Measurements from ENCODE around the gene SDR42E2.
"Not testable (repeated sequence)": the region's sequence is repeated elsewhere in the genome, so short reads cannot be mapped to it uniquely, and the experiment has no call there.

Gene SDR42E2

DNA sequence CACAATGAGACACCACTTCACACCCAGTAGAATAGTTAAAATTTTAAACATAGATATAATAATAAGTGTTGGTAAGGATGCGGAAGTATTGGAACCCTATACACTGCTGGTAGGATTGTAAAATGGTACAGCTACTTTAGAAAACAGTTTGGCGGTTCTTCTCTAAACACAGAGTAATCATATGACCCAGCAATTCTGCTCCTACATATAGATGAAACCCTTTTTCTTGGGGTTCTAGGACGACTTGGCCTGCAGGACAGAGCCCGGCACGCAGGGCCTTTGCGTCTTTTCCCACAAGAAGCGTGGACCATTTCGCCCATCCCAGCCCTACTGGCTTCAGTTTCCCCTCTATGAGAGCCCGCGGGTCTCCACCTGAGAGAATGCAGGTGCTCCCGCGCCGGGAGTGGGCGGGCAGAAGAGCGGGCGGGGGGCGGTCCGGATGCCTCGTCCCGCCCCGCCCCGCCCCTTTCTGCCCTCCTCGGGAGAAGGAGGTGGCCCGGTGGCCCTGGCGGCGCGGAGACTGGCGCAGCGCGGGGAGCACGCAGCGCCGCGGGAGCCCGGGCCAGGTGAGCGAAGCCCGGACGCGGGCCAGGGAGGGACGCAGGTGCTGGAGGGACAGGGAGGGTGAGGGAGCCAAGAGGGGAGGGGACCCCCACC lies at the start of gene SDR42E2:
SDR42E2 (plus strand) TSS at position 508 of the 657 bp plus-strand sequence. CDS start 3,077 bp downstream, outside the sequence.
- DNase-seq = no peak

DNA sequence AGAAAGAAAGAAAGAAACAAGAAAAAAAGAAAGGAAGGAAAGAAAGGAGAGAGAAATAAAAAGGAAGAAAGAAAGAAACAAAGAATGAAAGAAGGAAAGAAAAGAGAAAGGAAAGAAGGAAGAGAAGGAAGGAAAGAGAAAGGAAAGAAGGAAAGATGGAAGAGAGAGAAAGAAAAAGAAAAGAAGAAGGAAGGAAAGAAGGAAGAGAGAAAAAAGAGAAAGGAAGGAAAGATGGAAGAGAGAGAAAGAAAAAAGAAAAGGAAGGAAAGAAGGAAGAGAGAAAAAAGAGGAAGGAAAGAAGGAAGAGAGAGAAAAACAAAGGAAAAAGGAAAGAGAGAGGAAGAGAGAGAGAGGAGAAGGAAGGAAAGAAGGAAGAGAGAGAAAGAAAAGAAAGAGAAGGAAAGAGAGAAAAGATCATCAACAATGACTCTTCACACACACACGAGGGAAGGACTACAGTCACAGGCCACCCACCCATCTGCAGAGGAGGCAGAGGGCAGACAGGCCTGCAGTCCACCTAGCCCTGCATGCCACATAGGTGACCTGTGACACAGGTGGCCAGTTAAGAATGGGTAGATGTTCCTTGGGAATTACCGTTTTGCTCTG lies 46.1 kb upstream of the SDR42E2 start:
- DNase-seq = no peak

DNA sequence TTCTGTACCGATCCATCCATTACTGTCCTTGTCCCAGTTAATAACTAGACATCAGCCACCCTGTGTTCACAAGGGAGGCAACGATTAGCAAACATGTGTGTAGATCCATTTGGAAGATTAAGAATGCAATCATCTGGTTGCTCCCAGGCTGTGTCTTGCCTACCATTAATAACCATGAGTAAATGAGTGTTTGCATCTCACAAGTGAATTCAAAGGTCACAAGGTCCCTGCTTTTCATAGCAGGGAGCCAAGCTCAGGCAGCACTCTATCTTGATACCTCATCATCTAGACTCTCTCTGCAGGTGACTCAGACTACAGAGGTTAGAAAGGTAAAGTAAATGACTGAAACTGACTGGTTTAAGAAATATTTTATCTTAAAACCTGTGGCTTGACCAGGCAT lies 44.7 kb upstream of the SDR42E2 start:
- no peak for DNase-seq

DNA sequence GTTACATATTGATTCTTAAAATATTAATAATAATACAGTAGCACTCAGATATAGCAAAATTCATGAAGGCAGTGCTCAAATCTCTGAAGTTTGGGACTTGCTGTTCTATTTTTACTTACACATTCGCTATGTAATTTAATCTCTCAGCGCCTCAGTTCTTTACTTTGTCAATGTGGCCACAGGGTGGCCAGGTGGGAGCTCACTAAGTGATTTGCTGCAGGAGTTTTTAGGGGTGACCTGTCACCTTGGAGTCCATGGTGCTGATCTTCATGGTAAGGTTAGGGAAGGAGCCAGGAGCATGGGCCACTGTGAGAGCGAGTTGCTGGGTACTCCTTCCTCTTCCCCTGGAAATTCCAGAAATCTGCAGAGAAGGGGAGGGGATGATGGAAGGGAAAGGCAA lies 41.9 kb upstream of the SDR42E2 start:
- DNase-seq = no peak

DNA sequence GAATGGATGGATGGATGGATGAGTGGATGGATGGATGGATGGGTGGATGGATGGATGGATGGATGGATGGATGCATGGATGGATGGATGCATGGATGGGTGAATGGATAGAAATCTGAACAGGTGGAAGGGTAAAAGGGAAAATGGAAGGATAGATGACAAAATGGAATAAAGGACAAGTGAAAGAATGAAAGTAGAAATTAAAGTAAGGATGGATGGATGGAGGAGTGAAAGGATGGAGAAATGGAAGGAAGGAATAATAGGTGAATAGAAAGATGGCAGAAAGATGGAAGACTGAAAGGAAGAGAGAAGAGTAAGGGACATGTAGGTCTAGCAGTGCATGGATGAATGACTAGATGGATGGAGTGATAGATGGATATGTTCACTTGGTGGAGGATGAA lies 40.1 kb upstream of the SDR42E2 start:
- DNase-seq = no peak

DNA sequence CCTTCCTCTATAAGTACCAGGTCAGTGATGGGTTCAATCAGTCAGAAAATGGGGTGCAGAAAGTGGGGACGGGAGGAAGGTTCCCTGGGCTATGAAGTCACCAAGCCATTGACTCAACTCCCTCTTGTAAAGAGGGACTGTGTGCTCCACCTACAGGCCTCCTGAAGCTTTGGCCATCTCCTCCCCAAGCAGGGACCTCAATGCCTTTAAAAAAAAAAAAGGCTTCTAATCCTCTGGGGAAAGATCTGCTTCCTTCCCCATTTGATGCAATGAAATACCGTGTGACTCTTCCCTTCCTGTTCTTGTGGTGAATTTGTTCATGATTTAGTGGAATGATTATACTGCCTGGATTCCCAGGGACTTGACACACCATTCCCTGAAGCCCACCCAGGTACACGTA lies 39.2 kb upstream of the SDR42E2 start:
- peak; percentile 43 for DNase-seq

DNA sequence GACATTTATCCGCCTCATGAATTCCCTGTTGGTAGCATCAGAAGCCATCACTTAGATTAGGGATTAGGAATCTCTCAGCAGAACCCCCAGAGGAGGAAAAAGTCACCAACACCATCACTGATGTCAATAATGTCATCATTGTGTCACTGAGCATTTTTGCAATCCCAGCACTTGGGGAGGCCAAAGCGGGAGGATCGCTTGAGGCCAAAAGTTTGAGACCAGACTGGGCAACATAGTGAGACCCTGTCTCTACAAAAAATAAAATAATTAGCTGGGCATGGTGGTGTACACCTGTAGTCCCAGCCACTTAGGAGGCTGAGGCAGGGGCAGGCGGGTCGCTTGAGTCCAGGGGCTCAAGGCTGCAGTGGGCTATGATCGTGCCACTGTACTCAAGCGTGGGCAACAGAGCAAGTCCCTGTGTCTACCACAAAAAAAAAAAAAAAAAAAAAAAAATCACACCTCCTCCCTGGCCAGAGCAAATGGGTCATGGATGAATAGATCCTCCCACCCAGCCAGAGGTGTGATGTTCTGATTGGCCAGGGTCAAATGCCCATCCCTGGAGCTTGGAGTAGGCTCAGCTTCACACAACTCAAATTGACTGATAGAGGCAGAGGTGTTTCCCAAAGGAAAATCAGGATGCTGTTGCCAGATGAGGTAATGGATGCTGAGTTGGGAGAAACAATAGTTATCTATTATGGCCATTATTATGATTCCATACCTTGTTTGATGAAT lies 38.4 kb upstream of the SDR42E2 start:
- DNase-seq = no peak

DNA sequence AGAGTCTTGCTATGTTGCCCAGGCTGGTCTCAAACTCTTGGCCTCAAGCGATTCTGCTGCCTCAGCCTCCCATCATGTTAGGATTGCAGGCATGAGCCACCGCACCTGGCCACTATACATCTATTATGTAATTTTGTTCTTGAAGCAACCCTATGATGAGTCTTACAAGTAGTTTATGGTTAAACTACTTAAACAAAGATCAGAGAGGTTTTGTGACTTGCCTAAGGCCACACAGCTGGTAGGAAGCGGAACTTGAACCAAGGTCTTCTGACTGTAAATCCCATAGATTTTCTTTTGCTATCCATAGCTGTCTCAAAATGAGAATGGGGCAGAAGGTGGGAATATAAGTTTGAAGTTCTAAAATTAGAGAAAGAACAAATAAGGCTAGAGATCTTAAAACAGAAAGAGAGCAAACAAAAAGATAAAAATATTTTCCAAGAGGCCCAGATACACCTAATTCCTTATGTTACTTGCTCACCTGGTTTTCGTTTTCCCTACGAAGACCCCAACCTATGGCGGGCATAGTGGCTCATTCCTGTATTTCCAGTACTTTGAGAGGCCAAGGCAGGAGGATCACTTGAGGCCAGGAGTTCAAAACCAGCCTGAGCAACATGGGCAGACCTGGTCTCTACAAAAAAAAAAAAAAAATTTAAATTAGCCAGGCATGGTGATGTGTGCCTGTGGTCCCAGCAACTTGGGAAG lies 37.6 kb upstream of the SDR42E2 start:
- DNase-seq = no peak

DNA sequence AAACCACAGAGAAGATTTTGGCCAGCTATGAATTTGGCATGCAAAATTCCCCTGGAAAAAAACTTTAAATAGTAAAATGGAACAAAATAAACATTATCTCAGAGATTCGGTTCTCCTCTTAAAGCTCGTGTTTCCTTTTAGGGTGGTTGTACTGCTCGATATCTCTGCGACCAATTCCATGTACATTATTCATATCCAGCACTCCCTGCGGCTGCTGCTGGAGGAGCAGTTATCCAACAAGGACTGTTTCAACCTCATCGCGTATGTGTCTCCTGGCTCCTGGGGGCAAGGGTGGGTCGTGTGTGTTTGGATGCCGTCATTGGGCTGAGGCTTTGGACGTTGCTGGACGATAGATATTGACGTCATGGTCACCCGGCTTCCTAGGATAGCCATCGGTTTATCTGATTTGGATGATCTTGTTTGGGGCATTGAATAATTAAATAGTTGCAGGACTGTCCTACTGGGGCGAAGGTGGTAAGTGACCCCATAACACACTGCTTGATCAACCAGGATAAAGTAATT lies 36.2 kb upstream of the SDR42E2 start:
- DNase-seq = no peak

DNA sequence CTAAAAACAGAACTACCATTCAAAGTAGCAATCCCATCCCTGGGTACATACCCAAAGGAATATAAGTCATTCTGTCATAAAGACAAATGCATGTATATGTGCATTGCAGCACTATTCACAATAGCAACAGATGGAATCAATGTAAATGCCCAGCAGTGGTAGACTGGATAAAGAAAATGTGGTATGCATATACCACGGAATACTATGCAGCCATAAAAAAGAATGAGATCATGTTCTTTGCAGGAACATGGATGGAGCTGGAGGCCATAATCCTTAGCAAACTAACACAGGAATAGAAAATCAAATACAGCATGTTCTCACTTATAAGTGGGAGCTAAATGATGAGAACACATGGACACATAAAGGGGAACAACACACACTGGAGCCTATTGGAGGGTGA lies 33.8 kb upstream of the SDR42E2 start:
- DNase-seq = not testable (repeated sequence)

DNA sequence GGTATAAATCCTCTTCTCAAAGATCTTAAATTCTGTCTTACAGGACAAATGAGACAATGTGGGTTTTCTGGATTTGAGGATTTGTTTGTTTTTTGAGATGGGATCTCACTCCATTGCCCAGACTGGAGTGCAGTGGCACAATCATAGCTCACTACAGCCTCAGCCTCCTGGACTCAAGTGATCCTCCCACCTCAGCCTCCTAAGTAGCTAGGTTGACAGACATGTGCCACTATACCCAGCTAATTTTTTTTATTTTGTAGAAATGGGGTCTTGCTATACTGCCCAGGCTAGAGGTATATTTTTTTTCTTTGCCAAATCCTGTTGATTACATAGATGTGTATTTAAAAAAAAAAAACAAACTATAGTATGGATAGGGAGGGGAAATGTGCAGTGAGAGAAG lies 31.8 kb upstream of the SDR42E2 start:
- no peak for DNase-seq

DNA sequence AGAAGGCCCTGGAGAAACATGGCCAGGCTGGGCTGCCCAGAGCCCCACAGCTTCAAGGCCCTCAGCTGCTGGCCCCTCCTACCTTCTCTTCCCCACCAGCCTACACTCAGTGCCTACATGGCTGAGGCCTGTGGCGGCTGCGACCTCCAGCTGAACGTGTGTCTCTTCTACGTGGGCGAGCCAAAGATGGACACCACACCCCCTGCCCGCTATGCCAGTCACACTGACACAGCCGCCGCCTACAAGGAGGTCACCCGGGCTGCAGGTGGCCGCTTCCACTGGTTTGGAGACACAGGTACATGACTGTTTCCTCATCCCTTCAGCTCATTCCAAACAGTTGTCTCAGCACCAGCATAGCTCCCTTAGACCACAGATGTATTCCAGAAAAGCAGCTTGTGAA lies 29.5 kb upstream of the SDR42E2 start:
- no peak for DNase-seq

DNA sequence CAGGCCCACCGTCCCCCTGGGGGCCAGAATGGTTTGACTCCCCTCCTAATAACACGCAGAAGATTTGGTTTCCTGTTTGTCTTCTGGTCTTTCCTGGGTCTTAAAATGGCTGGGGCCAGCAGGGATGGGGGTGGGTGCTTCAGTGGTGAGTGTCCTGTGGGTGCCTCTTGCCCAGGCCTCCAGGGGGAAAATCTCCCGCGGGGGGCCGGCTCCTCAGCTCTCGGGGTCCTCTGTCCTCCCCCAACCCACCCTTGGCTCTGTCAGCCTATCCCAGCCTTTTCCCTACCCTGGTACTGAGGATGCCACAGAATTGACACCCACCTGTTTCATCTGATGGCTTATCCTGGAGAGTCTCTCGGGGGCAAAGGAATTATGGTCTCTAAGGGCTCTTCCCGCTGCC lies 23.8 kb upstream of the SDR42E2 start:
- DNase-seq = no peak

DNA sequence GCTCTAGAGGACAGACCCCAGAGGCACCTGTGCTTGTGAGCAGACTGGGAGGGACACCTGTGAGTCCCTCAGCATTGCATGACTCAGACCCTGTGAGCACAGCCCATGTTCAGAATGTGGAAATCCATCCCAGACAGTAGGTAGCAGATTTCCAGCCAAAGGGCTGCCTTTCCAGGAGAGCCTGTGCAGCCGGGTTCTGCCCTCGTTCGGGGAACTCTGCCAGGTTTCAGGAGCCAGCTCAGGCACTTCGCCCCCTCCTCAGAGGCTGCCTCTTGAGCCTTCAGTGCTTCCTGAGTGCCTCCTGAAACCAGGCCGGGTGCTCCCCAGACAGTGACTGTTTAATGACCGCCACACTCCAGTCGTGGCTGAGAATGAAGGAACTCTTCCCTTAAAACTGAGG lies 23.3 kb upstream of the SDR42E2 start:
- DNase-seq = no peak

DNA sequence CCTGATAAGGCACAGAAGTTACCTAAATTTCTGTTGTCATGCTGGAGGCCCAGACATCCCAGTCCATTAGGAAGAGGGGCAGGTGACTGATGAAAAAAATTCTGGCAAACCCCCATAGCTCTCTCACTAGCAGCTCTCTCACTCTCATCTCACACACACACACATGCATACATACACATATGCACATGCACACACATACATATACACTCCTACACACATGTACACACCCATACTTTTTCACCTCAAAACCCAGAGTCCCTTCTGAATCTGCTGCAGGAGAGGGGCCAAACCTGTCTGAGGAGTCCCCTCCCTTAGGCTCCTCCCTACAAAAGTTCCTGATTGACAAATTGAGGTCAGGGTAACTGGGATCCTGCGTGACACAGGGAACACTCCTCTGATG lies 22.6 kb upstream of the SDR42E2 start:
- no peak for DNase-seq

DNA sequence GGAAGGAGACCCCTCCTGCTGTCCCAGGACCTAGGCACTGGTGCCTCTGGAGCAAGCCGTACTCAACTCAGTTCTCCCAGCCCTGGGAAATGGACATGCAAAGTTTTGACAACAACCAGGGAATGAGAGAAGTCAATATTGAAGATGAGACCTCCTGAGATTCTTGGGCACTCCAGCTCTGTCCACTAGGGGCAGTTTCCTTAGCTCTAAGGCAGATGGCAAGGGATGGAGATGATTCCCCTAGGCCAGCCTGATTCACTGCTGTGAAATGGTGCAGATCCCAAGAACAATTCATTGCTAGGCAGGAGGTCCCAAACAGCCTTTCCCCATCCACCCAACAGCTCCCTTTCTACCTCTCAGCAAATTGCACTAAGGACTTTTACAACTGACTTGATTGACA lies 20.5 kb upstream of the SDR42E2 start:
- DNase-seq = peak; percentile 16

DNA sequence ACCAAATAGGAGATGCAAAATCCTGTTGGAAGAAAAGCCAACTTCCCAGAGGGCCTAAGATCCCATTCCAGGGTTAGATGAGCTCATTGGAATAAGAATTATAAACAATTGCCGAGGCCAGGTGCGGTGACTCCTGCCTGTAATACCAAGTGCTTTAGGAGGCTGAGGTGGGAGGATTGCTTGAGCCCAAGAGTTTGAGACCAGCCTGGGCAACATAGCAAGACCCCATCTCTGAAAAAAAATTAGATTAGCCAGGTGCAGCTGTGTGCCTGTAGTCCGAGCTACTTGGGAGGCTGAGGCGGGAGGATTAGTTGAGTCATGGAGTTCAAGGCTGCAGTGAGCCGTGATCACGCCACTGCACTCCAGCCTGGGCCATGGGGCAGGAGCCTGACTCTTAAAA lies 17.8 kb upstream of the SDR42E2 start:
- no peak for DNase-seq

DNA sequence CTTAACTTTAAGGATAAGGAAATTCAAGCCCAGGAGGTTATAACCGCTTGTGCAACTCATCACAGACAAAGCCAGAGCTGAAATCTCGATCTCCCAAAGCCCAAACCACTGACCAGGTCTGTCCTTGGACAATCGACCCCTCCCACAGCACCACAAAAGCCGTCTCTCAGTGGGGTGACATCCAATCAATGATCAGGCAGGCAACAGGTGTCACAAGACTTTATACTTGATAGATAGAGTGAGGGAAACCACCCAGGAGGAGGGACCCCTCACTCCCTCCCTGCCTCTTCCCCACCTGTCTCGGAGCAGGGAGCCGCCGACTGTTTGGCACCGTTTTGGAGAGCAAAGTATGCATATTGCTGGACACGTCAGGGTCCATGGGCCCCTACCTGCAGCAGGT lies 14.5 kb upstream of the SDR42E2 start:
- no peak for DNase-seq

DNA sequence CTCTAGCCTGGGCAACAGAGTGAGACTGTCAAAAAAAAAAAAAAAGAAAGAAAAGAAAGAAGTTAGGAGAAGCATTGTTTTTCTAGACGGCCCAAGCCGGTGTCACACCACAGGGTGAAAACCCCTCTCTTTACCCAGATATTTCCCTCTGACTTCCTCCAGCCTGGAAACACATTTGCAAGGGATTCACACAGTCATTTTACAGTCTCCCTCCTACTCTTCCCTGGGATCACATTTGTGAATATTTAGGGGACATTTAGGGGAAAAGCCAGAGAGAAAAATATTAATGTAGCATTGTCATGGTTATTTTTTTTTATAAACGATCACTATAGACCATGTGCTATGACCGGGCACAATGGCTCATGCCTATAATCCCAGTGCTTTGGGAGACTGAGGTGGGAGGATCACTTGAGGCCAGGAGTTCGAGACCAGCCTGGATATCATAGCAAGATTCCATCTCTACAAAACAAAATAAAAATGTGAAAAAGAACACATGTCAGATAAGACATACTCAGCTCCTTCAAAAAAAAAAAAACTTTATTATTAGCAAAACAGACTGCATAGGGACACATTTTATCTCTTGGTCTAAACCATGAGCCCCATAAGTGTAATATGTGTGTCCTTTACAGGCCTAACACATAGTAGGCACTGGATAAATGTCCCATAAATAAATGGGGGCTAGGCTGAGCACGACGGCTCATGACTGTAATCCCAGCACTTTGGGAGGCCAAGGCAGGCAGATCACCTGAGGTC lies 10.9 kb upstream of the SDR42E2 start:
- DNase-seq = no peak

DNA sequence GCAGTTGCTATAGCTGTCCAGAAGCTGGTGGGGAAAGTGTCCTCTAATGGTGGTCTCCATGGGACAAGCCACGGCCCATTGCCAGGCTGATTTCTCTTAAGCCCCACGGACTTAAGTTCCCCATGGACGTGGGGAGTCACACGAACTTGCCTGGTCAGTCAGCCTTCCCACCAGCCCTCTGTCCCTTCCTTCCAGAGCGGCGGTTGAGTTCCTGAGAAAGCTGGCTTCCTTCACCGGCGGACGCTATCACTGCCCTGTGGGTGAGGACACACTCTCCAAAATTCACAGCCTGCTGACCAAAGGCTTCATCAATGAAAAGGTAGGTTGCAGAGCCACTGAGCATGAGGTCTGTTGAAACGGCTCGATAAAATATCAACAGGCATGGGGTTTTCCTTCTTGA lies 10.0 kb upstream of the SDR42E2 start:
- no peak for DNase-seq

DNA sequence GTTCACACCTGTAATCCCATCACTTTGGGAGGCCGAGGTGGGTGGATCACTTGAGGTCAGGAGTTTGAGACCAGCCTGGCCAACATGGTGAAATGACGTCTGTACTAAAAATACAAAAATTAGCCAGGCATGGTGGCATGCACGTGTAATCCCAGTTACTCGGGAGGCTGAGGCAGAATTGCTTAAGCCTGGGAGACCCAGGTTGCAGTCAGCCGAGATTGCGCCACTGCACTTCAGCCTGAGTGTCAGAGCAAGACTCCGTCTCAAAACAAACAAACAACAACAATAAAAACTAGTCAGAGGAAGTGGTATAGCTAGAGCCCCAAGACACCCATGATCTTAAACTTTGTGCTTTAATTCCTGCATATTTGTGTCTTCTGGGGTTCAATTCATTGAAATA lies 9.2 kb upstream of the SDR42E2 start:
- peak; percentile 26 for DNase-seq

DNA sequence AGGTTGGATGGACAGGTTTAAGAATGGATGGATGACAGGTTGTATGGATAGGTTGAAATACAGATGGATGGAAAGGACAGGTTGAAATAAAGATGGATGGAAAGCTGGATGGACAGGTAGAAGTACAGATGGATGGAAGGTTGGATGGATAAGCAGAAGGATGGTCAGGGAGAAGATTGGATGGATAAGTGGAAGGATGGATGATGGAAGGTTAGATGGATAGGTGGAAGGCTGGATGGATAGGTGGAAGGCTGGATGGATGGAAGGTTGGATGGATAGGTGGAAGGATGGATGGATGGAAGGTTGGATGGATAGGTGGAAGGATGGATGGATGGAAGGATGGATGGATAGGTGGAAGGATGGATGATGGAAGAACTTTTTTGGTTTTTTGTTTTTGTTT lies 905 bp upstream of the SDR42E2 start:
- no peak for DNase-seq

DNA sequence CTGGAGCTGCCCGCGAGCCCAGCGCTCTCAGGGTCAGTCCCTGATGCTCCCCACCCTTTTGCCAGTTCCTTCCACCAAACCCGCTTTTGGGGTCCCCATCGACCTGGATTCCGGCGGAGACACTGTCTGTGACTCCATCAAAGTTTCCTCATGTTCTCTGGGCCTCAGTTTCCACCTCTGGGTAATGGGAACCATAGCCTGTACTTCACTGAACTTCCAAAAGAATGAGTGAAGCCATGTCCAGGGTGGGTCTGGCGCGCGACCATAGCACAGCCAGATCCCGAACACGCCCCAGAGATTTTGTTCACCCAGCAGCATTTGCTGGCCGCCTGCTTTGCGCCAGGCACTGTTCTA lies 327 bp downstream of the SDR42E2 start:
- no peak for DNase-seq
